ENCODE measurements around the gene GKN2. TPM values are rescaled to one million over a fixed set of nuclear protein-coding genes. Genes with fewer than 3 reads are reported as not detected.

The GKN2 gene
- total RNA-seq, 1 experiment from 2014 or later: not detected

DNA sequence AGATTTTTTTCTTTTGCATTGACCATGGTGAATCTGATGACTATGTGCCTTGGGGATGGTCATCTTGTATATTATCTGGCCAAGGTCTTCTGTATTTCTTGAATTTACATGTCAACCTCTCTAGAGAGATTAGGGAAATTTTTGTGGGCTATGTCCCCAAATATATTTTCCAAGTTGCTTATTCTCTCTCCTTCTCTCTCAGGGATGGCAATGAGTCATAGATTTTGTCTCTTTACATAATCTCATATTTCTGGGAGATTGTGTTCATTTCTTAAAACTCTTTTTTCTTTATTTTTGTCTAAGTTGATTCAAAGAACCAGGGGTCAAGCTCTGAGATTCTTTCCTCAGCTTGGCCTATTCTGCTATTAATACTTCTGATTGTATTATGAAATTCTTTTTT lies 9.9 kb downstream of the GKN2 start:
- Histone ChIP-seq H3K4me1 (replicated peaks; ENCODE audit: insufficient read depth) (no peaks in the 10 kb centered on the region), H3K9me2 (ENCODE audit: insufficient read depth) (no peaks in the 10 kb centered on the region), H3K4me2 (no peak overlapping the region), H3F3A (ENCODE audit: insufficient read depth, low read depth) (no peaks in the 10 kb centered on the region), H3K4me3 (no peak overlapping the region), H3K9me3 (ENCODE audit: insufficient read depth, low read depth) (peaks cover 3% of the 10 kb centered on the region), H2AFZ (no peak overlapping the region), H3K27ac (no peak overlapping the region), H3K36me3 (ENCODE audit: low read depth) (no peaks in the 10 kb centered on the region), H3K27me3 (ENCODE audit: insufficient read depth, low read depth) (no peaks in the 10 kb centered on the region), H3K79me2 (ENCODE audit: low read depth) (no peaks in the 10 kb centered on the region), H4K20me1 (ENCODE audit: insufficient read depth) (no peaks in the 10 kb centered on the region)
- BruUV-seq (replicated peaks): no TSS peak
- intact Hi-C loops (cut with micrococcal nuclease; ENCODE audit: unreplicated experiment): loop anchor here (1.0 kb wide), 2 partner anchors 70 to 364 kb away; partner anchors contain the start of gene ANTXR1
- no peak for DNase-seq
- CTCF ChIA-PET: interaction anchor here (0.6 to 0.9 kb wide), 2 partner anchors 365 to 711 kb away, joined by 3 to 5 read pairs; no protein-coding TSS in a partner anchor
- TF ChIP-seq, protein P1, sequence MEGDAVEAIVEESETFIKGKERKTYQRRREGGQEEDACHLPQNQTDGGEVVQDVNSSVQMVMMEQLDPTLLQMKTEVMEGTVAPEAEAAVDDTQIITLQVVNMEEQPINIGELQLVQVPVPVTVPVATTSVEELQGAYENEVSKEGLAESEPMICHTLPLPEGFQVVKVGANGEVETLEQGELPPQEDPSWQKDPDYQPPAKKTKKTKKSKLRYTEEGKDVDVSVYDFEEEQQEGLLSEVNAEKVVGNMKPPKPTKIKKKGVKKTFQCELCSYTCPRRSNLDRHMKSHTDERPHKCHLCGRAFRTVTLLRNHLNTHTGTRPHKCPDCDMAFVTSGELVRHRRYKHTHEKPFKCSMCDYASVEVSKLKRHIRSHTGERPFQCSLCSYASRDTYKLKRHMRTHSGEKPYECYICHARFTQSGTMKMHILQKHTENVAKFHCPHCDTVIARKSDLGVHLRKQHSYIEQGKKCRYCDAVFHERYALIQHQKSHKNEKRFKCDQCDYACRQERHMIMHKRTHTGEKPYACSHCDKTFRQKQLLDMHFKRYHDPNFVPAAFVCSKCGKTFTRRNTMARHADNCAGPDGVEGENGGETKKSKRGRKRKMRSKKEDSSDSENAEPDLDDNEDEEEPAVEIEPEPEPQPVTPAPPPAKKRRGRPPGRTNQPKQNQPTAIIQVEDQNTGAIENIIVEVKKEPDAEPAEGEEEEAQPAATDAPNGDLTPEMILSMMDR (conservative IDR thresholded peaks at IDR 0.05): no peak
- TF ChIP-seq EZH2 (IDR thresholded peaks at IDR 0.05; ENCODE audit: low read depth): no peak
- POLR2A ChIA-PET (ENCODE audit: unreplicated experiment): no interaction called here

DNA sequence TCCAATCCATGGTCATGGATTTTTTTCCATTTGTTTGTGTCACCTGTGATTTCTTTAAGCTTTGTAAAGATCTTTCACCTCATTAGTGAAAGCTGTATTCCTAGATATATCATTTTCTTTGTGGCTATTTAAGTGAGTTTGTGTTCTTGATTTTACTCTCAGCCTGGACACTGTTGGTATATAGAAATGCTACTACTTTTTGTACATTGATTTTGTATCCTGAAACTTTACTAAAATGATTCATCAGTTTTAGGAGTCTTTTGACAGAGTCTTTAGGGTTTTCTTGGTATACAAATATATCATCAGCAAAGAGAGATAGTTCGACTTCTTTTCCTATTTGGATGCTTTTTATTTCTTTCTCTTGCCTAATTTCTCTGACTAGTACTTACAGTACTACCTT lies 12.3 kb downstream of the GKN2 start:
- Histone ChIP-seq H3K9me2 (ENCODE audit: insufficient read depth) (no peaks in the 10 kb centered on the region), H3K36me3 (ENCODE audit: low read depth) (no peaks in the 10 kb centered on the region), H4K20me1 (ENCODE audit: insufficient read depth) (no peaks in the 10 kb centered on the region), H3K4me3 (no peak overlapping the region), H3K79me2 (ENCODE audit: low read depth) (no peaks in the 10 kb centered on the region), H3K4me2 (no peak overlapping the region), H3K4me1 (replicated peaks; ENCODE audit: insufficient read depth) (no peaks in the 10 kb centered on the region), H3K9me3 (ENCODE audit: insufficient read depth, low read depth) (peaks cover 3% of the 10 kb centered on the region), H3F3A (ENCODE audit: insufficient read depth, low read depth) (no peaks in the 10 kb centered on the region), H2AFZ (no peak overlapping the region), H3K27ac (no peak overlapping the region), H3K27me3 (ENCODE audit: insufficient read depth, low read depth) (no peaks in the 10 kb centered on the region)
- no peak for DNase-seq
- TF ChIP-seq, protein P1 (conservative IDR thresholded peaks at IDR 0.05): no peak
- no peak for TF ChIP-seq EZH2 (IDR thresholded peaks at IDR 0.05; ENCODE audit: low read depth)
- BruUV-seq (replicated peaks): no TSS peak
- intact Hi-C loops (cut with micrococcal nuclease; ENCODE audit: unreplicated experiment): no loop called here
- ChIA-PET POLR2A (ENCODE audit: unreplicated experiment) (no interaction called here), CTCF (no interaction called here)

GRCh38 chr2:68939962-68940361 lies 12.7 kb downstream of the GKN2 start:
- no peaks in the 10 kb centered on the region for H3K4me1 ChIP-seq (replicated peaks; ENCODE audit: insufficient read depth)
- peaks cover 3% of the 10 kb centered on the region for H3K9me3 ChIP-seq (ENCODE audit: insufficient read depth, low read depth)
- ChIA-PET POLR2A (ENCODE audit: unreplicated experiment) (no interaction called here), CTCF (no interaction called here)
- H3K36me3 ChIP-seq (ENCODE audit: low read depth): no peaks in the 10 kb centered on the region
- H2AFZ ChIP-seq: no peak overlapping the region
- intact Hi-C loops (cut with micrococcal nuclease; ENCODE audit: unreplicated experiment): no loop called here
- TF ChIP-seq, protein P1 (conservative IDR thresholded peaks at IDR 0.05): no peak
- TF ChIP-seq EZH2 (IDR thresholded peaks at IDR 0.05; ENCODE audit: low read depth): no peak
- H3K79me2 ChIP-seq (ENCODE audit: low read depth): no peaks in the 10 kb centered on the region
- no peaks in the 10 kb centered on the region for H3K9me2 ChIP-seq (ENCODE audit: insufficient read depth)
- H3K27ac ChIP-seq: no peak overlapping the region
- H4K20me1 ChIP-seq (ENCODE audit: insufficient read depth): no peaks in the 10 kb centered on the region
- no peaks in the 10 kb centered on the region for H3K27me3 ChIP-seq (ENCODE audit: insufficient read depth, low read depth)
- H3F3A ChIP-seq (ENCODE audit: insufficient read depth, low read depth): no peaks in the 10 kb centered on the region
- H3K4me2 ChIP-seq: no peak overlapping the region
- no TSS peak for BruUV-seq (replicated peaks)
- no peak for DNase-seq
- no peak overlapping the region for H3K4me3 ChIP-seq

All from PC-9 (cell line).